ENCODE results near the gene FCHO2.

FCHO2 gene

DNA sequence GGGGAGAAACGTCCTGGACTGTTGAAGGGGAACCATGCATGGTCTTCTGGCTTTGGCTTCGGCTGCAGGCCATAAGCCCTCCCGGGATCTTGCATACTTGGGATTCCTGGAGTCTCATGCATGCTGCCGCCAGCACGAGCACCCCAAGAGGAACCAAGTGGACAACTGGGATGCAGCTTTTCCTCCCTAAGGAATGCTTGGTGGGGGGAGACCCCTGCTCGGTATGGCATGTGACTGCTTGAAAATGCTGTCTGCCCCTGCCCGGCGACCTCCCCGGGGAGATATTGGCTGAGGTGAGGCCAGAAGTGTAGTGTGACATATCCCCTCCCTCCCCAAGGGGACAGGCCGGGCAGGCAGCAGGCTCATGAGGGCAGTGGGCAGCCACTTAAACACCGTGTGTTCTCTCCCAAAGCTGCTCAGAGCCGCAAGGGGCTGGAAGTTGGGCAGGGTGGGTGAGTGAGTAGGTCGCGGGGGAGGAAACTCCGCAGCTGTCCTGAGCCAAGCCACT lies 180.3 kb downstream of the FCHO2 start:
- no peak for TF ChIP-seq POLR2A (IDR thresholded peaks at IDR 0.05; ENCODE audit: low read depth, low read length)
- no peak for DNase-seq (ENCODE audit: insufficient read length, low spot score)
- no peak for FAIRE-seq

GRCh38 chr5:73137563-73138530 lies 182.0 kb downstream of the FCHO2 start:
- FAIRE-seq, result no peak
- DNase-seq (ENCODE audit: insufficient read length, low spot score), result no peak
- no peak for TF ChIP-seq POLR2A (IDR thresholded peaks at IDR 0.05; ENCODE audit: low read depth, low read length)

GRCh38 chr5:73139485-73139884 lies 183.6 kb downstream of the FCHO2 start:
- DNase-seq (ENCODE audit: insufficient read length, low spot score) (no peak), FAIRE-seq (no peak)
- TF ChIP-seq POLR2A (IDR thresholded peaks at IDR 0.05; ENCODE audit: low read depth, low read length), result no peak

Measured in H54 (cell line).